ENCODE measurements around the gene FBN1. TPM values are rescaled to one million over a fixed set of nuclear protein-coding genes. Genes with fewer than 3 reads are reported as not detected.

Gene FBN1
- total RNA-seq, 2 donors from 2014 or later, result 57.1 to 84.9 TPM

DNA sequence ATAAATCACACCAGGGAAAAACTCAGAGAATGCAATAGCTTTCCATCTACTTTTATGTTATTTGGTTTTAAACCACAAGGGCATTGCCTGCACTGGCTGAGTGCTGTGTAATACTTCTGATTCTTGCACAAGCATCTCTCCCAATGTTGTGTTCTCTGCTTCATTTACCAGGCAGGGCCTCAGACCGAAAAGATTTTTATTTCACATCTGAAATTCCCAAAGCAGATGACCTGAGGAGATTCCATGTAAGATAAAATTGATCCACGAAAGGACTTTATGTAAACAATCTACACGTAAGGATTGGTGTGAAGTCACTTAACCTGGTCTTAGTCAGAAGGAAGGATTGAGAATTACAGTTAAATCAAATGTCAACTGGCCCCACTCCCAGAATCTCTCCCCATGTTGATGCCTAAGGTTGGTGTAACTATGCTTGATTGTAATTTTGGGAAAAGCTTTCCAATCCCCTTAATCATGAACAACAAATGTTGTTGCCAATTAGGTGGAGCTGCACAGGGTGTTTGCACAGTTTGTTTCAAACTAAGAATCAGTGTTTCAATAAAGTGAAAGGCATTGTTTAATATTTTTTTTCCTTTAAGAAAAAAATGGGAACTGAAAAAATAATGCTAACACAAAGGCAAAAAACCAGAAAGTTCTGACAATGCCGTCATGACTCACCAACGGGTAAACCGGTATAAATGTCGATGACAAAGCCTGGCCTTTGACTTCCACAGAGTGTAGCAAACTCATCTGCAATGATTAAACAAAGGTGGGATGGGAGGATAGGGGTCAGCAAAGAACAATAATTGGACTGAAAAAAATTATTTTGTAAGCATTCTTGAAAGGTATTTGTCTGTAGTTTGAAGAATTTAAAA lies 185.7 kb downstream of the FBN1 start:
- Histone ChIP-seq H3K9me3 (no peaks in the 10 kb centered on the region), H3K27ac (peak overlapping the region in 1 of 2 donors; percentile 32), H3K27me3 (no peaks in the 10 kb centered on the region), H3K4me3 (no peak overlapping the region), H3K4me1 (no peaks in the 10 kb centered on the region), H3K36me3 (peaks cover 30% of the 10 kb centered on the region)
- no peak for DNase-seq (ENCODE audit: low spot score)
- TF ChIP-seq, protein P1, sequence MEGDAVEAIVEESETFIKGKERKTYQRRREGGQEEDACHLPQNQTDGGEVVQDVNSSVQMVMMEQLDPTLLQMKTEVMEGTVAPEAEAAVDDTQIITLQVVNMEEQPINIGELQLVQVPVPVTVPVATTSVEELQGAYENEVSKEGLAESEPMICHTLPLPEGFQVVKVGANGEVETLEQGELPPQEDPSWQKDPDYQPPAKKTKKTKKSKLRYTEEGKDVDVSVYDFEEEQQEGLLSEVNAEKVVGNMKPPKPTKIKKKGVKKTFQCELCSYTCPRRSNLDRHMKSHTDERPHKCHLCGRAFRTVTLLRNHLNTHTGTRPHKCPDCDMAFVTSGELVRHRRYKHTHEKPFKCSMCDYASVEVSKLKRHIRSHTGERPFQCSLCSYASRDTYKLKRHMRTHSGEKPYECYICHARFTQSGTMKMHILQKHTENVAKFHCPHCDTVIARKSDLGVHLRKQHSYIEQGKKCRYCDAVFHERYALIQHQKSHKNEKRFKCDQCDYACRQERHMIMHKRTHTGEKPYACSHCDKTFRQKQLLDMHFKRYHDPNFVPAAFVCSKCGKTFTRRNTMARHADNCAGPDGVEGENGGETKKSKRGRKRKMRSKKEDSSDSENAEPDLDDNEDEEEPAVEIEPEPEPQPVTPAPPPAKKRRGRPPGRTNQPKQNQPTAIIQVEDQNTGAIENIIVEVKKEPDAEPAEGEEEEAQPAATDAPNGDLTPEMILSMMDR (IDR thresholded peaks at IDR 0.05), result no peak

DNA sequence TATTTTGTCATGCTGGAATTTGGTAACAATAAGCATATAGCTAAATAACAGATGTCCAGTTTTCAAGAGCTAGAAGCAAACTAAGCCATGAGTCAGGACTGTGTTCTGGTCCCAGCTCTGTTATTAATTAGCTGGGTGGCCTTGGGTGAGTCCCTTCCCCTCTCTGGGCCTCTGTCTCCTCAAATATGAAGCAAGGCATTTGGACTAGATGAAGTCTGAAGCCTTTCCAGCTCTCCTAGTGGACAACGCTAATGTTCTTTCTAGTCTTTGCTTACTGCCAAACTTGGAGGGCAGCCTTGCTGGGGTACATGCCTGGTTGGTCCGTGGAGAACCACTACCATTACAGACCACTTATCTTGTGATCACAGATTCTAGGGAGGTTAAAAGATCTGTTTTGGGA lies 186.6 kb downstream of the FBN1 start:
- H3K36me3 ChIP-seq, result peaks cover 31% of the 10 kb centered on the region
- peak overlapping the region in 1 of 2 donors; percentile 32 for H3K27ac ChIP-seq
- no peaks in the 10 kb centered on the region for H3K4me1 ChIP-seq
- H3K9me3 ChIP-seq, result no peaks in the 10 kb centered on the region
- no peak overlapping the region for H3K4me3 ChIP-seq
- no peaks in the 10 kb centered on the region for H3K27me3 ChIP-seq
- DNase-seq (ENCODE audit: low spot score), result no peak
- TF ChIP-seq, protein P1 (IDR thresholded peaks at IDR 0.05), result no peak

DNA sequence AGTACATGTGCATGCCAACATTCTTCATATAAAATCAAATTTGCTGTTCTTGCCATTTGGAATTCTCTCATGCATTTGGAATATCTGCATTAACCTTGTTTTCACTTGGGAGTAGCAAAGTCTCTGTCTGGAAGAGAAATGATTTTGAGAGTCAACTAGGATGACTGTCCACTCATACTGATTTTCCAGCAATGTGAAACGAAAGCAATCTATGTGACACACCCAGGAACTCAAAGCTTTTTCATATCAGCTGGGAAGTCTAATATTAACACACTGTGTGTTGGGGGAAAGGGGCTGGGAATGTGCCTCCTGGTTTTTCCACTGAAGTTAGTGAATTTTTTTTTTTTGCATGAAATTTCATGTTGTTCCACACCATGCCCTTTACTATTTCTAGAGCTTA lies 189.4 kb downstream of the FBN1 start:
- peaks cover 40% of the 10 kb centered on the region for H3K36me3 ChIP-seq

DNA sequence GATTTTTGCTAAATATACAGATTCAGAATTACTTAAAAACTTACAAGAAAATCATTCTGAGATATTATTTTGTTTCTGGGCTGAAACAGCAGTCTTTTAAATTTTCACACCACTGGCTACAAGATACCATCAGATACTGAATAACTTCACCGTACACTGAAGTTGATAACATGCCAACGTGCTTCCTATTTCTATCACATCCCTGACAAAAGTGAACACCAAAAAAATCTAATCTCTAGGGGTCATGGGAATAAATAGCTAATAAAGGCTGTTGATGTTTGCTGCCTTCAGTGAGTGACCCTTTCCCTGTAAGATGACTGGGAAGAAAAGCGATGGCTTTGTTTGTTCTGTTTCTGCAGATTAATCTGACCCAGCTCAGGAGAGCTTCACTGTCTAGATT lies 193.8 kb downstream of the FBN1 start:
- TF ChIP-seq, protein P1 (IDR thresholded peaks at IDR 0.05), result no peak
- Histone ChIP-seq H3K4me1 (peaks cover 0 to 10% of the 10 kb centered on the region in 2 donors), H3K36me3 (peaks cover 32% of the 10 kb centered on the region), H3K4me3 (no peak overlapping the region), H3K9me3 (no peaks in the 10 kb centered on the region), H3K27ac (no peak overlapping the region), H3K27me3 (no peaks in the 10 kb centered on the region)
- DNase-seq (ENCODE audit: low spot score), result no peak

More for the DNA sequence above, 189.4 kb downstream of the FBN1 start:
- H3K9me3 ChIP-seq, result no peaks in the 10 kb centered on the region
- H3K27me3 ChIP-seq, result no peaks in the 10 kb centered on the region
- TF ChIP-seq, protein P1 (IDR thresholded peaks at IDR 0.05), result no peak
- H3K27ac ChIP-seq, result no peak overlapping the region
- H3K4me1 ChIP-seq, result peaks cover 0 to 10% of the 10 kb centered on the region in 2 donors
- no peak overlapping the region for H3K4me3 ChIP-seq
- no peak for DNase-seq (ENCODE audit: low spot score)

DNA sequence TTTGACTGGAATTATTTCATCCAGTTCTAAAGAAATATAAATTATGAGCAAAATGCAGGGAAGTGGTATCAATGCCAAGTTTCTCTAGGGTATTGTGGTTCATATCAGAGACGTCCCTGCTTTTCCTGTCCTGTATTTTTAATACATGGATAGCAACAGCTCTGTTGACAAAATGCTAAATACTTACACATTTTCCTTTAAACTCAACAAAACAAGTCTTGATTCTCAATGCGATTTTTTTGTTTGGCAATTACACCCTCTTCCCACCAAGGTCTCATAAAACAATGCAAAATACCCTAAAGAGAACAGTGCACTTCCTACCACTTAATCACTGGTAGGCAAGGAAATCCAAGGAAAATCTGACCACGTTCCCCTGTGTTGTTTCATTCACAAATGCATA lies 194.3 kb downstream of the FBN1 start:
- peaks cover 34% of the 10 kb centered on the region for H3K36me3 ChIP-seq
- H3K27ac ChIP-seq, result no peak overlapping the region
- no peaks in the 10 kb centered on the region for H3K9me3 ChIP-seq
- peaks cover 0 to 10% of the 10 kb centered on the region in 2 donors for H3K4me1 ChIP-seq
- no peak for DNase-seq (ENCODE audit: low spot score)
- H3K27me3 ChIP-seq, result no peaks in the 10 kb centered on the region
- no peak overlapping the region for H3K4me3 ChIP-seq
- TF ChIP-seq, protein P1 (IDR thresholded peaks at IDR 0.05), result no peak

Data from right atrium auricular region (tissue), 2 donors.